ENCODE results near the gene PAK5.

PAK5 gene

GRCh38 chr20:9594284-9594875 is 244.5 kb downstream of the PAK5 start:
- Histone ChIP-seq H3K4me3 (ENCODE audit: severe bottlenecking) (no peak overlapping the region), H3K36me3 (ENCODE audit: low read depth) (no peaks in the 10 kb centered on the region), H3K27ac (ENCODE audit: poor library complexity, severe bottlenecking) (no peak overlapping the region), H3K4me1 (ENCODE audit: insufficient read depth, poor library complexity, severe bottlenecking) (peaks cover 10% of the 10 kb centered on the region), H3K9me3 (ENCODE audit: severe bottlenecking) (no peaks in the 10 kb centered on the region), H3K27me3 (ENCODE audit: insufficient read depth, poor library complexity, severe bottlenecking) (no peaks in the 10 kb centered on the region)
- DNase-seq (ENCODE audit: low spot score) (no peak), ATAC-seq (ENCODE audit: low read depth) (peak; percentile 65)
- TF ChIP-seq CTCF (IDR thresholded peaks at IDR 0.05; ENCODE audit: poor library complexity, severe bottlenecking), result no peak

GRCh38 chr20:9592419-9592818 is 246.5 kb downstream of the PAK5 start:
- TF ChIP-seq CTCF (IDR thresholded peaks at IDR 0.05; ENCODE audit: poor library complexity, severe bottlenecking), result no peak
- H3K4me3 ChIP-seq (ENCODE audit: severe bottlenecking), result no peak overlapping the region
- no peaks in the 10 kb centered on the region for H3K36me3 ChIP-seq (ENCODE audit: low read depth)
- H3K27ac ChIP-seq (ENCODE audit: poor library complexity, severe bottlenecking), result no peak overlapping the region
- H3K27me3 ChIP-seq (ENCODE audit: insufficient read depth, poor library complexity, severe bottlenecking), result no peaks in the 10 kb centered on the region
- no peak for ATAC-seq (ENCODE audit: low read depth)
- peaks cover 10% of the 10 kb centered on the region for H3K4me1 ChIP-seq (ENCODE audit: insufficient read depth, poor library complexity, severe bottlenecking)
- DNase-seq (ENCODE audit: low spot score), result no peak
- no peaks in the 10 kb centered on the region for H3K9me3 ChIP-seq (ENCODE audit: severe bottlenecking)

GRCh38 chr20:9591080-9591479 is 247.8 kb downstream of the PAK5 start:
- Histone ChIP-seq H3K27me3 (ENCODE audit: insufficient read depth, poor library complexity, severe bottlenecking) (no peaks in the 10 kb centered on the region), H3K4me3 (ENCODE audit: severe bottlenecking) (no peak overlapping the region), H3K9me3 (ENCODE audit: severe bottlenecking) (no peaks in the 10 kb centered on the region), H3K36me3 (ENCODE audit: low read depth) (no peaks in the 10 kb centered on the region), H3K27ac (ENCODE audit: poor library complexity, severe bottlenecking) (no peak overlapping the region), H3K4me1 (ENCODE audit: insufficient read depth, poor library complexity, severe bottlenecking) (peaks cover 10% of the 10 kb centered on the region)
- DNase-seq (ENCODE audit: low spot score) (no peak), ATAC-seq (ENCODE audit: low read depth) (no peak)
- TF ChIP-seq CTCF (IDR thresholded peaks at IDR 0.05; ENCODE audit: poor library complexity, severe bottlenecking), result no peak

- Histone ChIP-seq H3K4me1 (ENCODE audit: insufficient read depth, poor library complexity, severe bottlenecking) (peaks cover 10% of the 10 kb centered on the region), H3K36me3 (ENCODE audit: low read depth) (no peaks in the 10 kb centered on the region), H3K9me3 (ENCODE audit: severe bottlenecking) (no peaks in the 10 kb centered on the region), H3K27ac (ENCODE audit: poor library complexity, severe bottlenecking) (no peak overlapping the region), H3K27me3 (ENCODE audit: insufficient read depth, poor library complexity, severe bottlenecking) (no peaks in the 10 kb centered on the region), H3K4me3 (ENCODE audit: severe bottlenecking) (no peak overlapping the region)
- peak; percentile 90 for ATAC-seq (ENCODE audit: low read depth)
- no peak for TF ChIP-seq CTCF (IDR thresholded peaks at IDR 0.05; ENCODE audit: poor library complexity, severe bottlenecking)
- no peak for DNase-seq (ENCODE audit: low spot score)
Observed at GRCh38 chr20:9590189-9590588, 248.7 kb downstream of the PAK5 start.

- DNase-seq (ENCODE audit: low spot score) (no peak), ATAC-seq (ENCODE audit: low read depth) (no peak)
- Histone ChIP-seq H3K36me3 (ENCODE audit: low read depth) (no peaks in the 10 kb centered on the region), H3K9me3 (ENCODE audit: severe bottlenecking) (no peaks in the 10 kb centered on the region), H3K4me3 (ENCODE audit: severe bottlenecking) (no peak overlapping the region), H3K27ac (ENCODE audit: poor library complexity, severe bottlenecking) (no peak overlapping the region), H3K4me1 (ENCODE audit: insufficient read depth, poor library complexity, severe bottlenecking) (peaks cover 6% of the 10 kb centered on the region), H3K27me3 (ENCODE audit: insufficient read depth, poor library complexity, severe bottlenecking) (no peaks in the 10 kb centered on the region)
- no peak for TF ChIP-seq CTCF (IDR thresholded peaks at IDR 0.05; ENCODE audit: poor library complexity, severe bottlenecking)
Observed at GRCh38 chr20:9588706-9589105, 250.2 kb downstream of the PAK5 start.
